Smooth muscle cell (in vitro differentiated cells): ENCODE measurements around the gene SASS6. TPM values are rescaled to one million over a fixed set of nuclear protein-coding genes. Genes with fewer than 3 reads are reported as not detected.
A peak's percentile ranks its signal among the peaks of the same experiment; 100 is the strongest.

Experiments used
- DNase-seq: peaks from one replicate; lab custom pipeline; 2025; ENCODE audit not compliant: unreplicated experiment; lab: John Stamatoyannopoulos, UW
- H2AFZ ChIP-seq: fragments of 200-600 bp; sonication (generic); 2 replicates; pipeline ENCODE4 v1.6.0; 2016; ENCODE audit warnings: antibody characterized with exemption, low read depth, mild to moderate bottlenecking
- H3F3A ChIP-seq: fragments of 200-600 bp; sonication (generic); 2 replicates; pipeline ENCODE4 v1.6.0; 2017; ENCODE audit warnings: antibody characterized with exemption, low read depth
- H3K27ac ChIP-seq: fragments of 200-600 bp; sonication (generic); 2 replicates; pipeline ENCODE4 v1.5.1; 2016; ENCODE audit warnings: low read depth, mild to moderate bottlenecking
- H3K27me3 ChIP-seq: fragments of 200-600 bp; sonication (generic); 2 replicates; pipeline ENCODE4 v1.6.1; 2016; ENCODE audit warnings: low read depth, mild to moderate bottlenecking
- H3K36me3 ChIP-seq: fragments of 200-600 bp; sonication (generic); 2 replicates; pipeline ENCODE4 v1.5.1; 2016; ENCODE audit warnings: low read depth
- H3K4me1 ChIP-seq: fragments of 200-600 bp; sonication (generic); 2 replicates; pipeline ENCODE4 v1.5.1; 2016; ENCODE audit warnings: low read depth
- H3K4me2 ChIP-seq: fragments of 200-600 bp; sonication (generic); 2 replicates; pipeline ENCODE4 v1.6.0; 2016; ENCODE audit warnings: mild to moderate bottlenecking
- H3K4me3 ChIP-seq: fragments of 200-600 bp; sonication (generic); 2 replicates; pipeline ENCODE4 v1.5.1; 2016; ENCODE audit warnings: mild to moderate bottlenecking
- H3K79me2 ChIP-seq: fragments of 200-600 bp; sonication (generic); 2 replicates; pipeline ENCODE4 v1.6.0; 2016; ENCODE audit warnings: low read depth, mild to moderate bottlenecking
- H3K9ac ChIP-seq: fragments of 200-600 bp; sonication (generic); 2 replicates; pipeline ENCODE4 v1.6.0; 2016; ENCODE audit warnings: low read depth
- H3K9me3 ChIP-seq: fragments of 200-600 bp; sonication (generic); replicated peaks from 2 replicates; pipeline ENCODE4 v1.5.1; 2016; ENCODE audit warnings: low read depth
- H4K20me1 ChIP-seq: fragments of 200-600 bp; sonication (generic); 2 replicates; pipeline ENCODE4 v1.6.0; 2016; ENCODE audit warnings: low read depth
- WGBS: methylation state at CpG from one replicate; pipeline ENCODE4 v1.1.7; 2016; ENCODE audit warnings: low lambda C conversion rate; 5-methylcytosine and 5-hydroxymethylcytosine counted together
- polyA plus RNA-seq: library from polyadenylated mRNA; unstranded; fragments of >200 nt; fragmentation: Nextera tagmentation; extraction: Ambion mirVana; gene quantifications from 2 replicates; pipeline ENCODE4 v1.2.1, GENCODE V29; 2016
- total RNA-seq: library from RNA; depleted of rRNA; stranded (reverse); fragments of >200 nt; gene quantifications from 2 replicates; pipeline ENCODE4 v1.2.3, GENCODE V29; 2014
- TF ChIP-seq, protein P1 (sequence below): fragments of 200-600 bp; sonication (generic); IDR thresholded peaks from 2 replicates; pipeline ENCODE4 v1.5.1; 2017; ENCODE audit warnings: borderline replicate concordance, mild to moderate bottlenecking, antibody characterized with exemption; ENCODE audit not compliant: insufficient read depth, poor library complexity, severe bottlenecking

SASS6 gene
- total and polyA plus RNA-seq, 2 experiments from 2014 or later = 1.9 to 6.0 TPM

DNA sequence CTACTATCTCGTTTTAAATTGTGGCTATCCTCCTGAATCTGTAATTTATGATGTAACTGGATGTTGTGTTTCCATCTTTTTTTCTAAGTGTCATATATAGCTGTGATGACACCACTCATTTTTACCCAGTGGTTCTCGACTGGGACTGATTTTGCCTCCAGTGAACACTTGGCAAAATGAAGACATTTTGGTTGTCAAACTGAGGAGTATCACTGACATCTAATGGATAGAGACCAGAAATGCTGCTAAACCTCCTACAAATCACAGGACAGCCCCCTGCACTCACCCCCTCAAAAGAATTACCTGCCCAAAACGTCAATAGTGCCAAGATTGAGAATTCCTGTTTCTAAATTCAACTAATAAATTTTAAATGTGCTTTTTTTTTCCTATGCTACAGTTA is 2.1 kb upstream of the SASS6 start:
- Histone ChIP-seq H3K9ac (no peak overlapping the region), H2AFZ (no peak overlapping the region), H3F3A (no peaks in the 10 kb centered on the region), H3K36me3 (peaks cover 8% of the 10 kb centered on the region), H3K4me2 (no peak overlapping the region), H3K4me3 (no peak overlapping the region), H4K20me1 (no peaks in the 10 kb centered on the region), H3K27ac (no peak overlapping the region), H3K27me3 (no peaks in the 10 kb centered on the region), H3K9me3 (no peaks in the 10 kb centered on the region), H3K79me2 (peaks cover 31% of the 10 kb centered on the region), H3K4me1 (peaks cover 17% of the 10 kb centered on the region)
- TF ChIP-seq, protein P1, sequence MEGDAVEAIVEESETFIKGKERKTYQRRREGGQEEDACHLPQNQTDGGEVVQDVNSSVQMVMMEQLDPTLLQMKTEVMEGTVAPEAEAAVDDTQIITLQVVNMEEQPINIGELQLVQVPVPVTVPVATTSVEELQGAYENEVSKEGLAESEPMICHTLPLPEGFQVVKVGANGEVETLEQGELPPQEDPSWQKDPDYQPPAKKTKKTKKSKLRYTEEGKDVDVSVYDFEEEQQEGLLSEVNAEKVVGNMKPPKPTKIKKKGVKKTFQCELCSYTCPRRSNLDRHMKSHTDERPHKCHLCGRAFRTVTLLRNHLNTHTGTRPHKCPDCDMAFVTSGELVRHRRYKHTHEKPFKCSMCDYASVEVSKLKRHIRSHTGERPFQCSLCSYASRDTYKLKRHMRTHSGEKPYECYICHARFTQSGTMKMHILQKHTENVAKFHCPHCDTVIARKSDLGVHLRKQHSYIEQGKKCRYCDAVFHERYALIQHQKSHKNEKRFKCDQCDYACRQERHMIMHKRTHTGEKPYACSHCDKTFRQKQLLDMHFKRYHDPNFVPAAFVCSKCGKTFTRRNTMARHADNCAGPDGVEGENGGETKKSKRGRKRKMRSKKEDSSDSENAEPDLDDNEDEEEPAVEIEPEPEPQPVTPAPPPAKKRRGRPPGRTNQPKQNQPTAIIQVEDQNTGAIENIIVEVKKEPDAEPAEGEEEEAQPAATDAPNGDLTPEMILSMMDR = no peak
- 86% methylated on average over 3 of the region's 3 CpGs for WGBS
- no peak for DNase-seq

DNA sequence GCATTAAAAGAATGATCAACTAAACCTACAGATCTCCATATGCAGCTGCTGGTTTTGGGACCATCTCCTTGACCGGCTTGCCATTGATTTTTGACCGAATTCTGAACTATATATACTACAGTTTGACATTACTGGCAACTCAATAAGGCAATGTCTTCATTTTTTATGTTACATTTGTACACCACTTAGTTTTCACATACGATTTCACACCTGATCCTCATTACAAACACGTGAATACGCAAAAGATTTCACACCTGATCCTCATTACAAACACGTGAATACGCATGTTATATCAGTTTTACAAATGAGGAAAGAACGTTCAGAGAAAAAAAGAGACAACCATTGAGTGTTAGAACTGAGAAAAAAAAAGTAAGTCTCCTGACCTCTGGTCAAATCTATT is 1.1 kb downstream of the SASS6 start:
- H3K36me3 ChIP-seq = no peaks in the 10 kb centered on the region
- H2AFZ ChIP-seq = peak overlapping the region; percentile 96
- H3F3A ChIP-seq = no peaks in the 10 kb centered on the region
- TF ChIP-seq, protein P1 = no peak
- 82% methylated on average over 8 of the region's 8 CpGs for WGBS
- H3K4me1 ChIP-seq = peaks cover 17% of the 10 kb centered on the region
- no peaks in the 10 kb centered on the region for H3K9me3 ChIP-seq
- no peak overlapping the region for H3K9ac ChIP-seq
- H3K27me3 ChIP-seq = no peaks in the 10 kb centered on the region
- no peak overlapping the region for H3K27ac ChIP-seq
- H3K4me3 ChIP-seq = peak overlapping the region; percentile 96
- peaks cover 31% of the 10 kb centered on the region for H3K79me2 ChIP-seq
- no peaks in the 10 kb centered on the region for H4K20me1 ChIP-seq
- peak overlapping the region; percentile 97 for H3K4me2 ChIP-seq
- DNase-seq = no peak

DNA sequence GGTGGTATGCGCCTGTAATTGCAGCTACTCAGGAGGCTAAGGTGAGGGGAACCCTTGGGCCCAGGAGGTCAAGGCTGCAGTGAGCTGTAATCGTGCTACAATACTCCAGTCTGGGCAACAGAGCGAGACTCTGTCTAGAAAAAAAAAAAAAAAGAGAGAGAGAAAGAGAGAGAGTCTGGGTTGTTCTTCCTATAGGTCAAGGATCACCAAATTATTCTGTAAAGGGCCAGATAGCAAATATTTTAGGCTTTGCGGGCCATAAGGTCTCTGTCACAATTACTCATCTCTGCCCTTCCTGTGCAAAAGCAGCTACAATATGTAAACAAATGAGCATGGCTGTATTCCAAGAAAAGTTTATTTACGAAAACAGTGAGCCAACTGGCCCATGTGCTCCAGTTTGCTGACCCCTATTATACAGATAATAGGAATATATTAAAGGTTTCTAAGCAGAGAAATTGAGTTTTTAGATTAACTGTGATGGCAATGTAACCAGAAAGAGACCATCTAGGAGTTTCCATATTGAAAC is 2.1 kb downstream of the SASS6 start:
- no peak for DNase-seq
- peaks cover 31% of the 10 kb centered on the region for H3K79me2 ChIP-seq

More for the DNA sequence above, 2.1 kb downstream of the SASS6 start:
- peaks cover 17% of the 10 kb centered on the region for H3K4me1 ChIP-seq
- no peak overlapping the region for H3K27ac ChIP-seq
- H3K36me3 ChIP-seq = no peaks in the 10 kb centered on the region
- TF ChIP-seq, protein P1 = no peak
- H3K4me2 ChIP-seq = no peak overlapping the region
- no peaks in the 10 kb centered on the region for H4K20me1 ChIP-seq
- no peaks in the 10 kb centered on the region for H3K27me3 ChIP-seq
- no peak overlapping the region for H2AFZ ChIP-seq
- H3K9ac ChIP-seq = no peak overlapping the region
- no peaks in the 10 kb centered on the region for H3F3A ChIP-seq
- no peak overlapping the region for H3K4me3 ChIP-seq
- no peaks in the 10 kb centered on the region for H3K9me3 ChIP-seq
- 84% methylated on average over 5 of the region's 5 CpGs for WGBS
